Measurements from ENCODE around the gene OR9A2. TPM values are rescaled to one million over a fixed set of nuclear protein-coding genes. Genes with fewer than 3 reads are reported as not detected.

The OR9A2 gene
- total and polyA plus RNA-seq, 7 experiments from 2014 or later, result not detected

DNA sequence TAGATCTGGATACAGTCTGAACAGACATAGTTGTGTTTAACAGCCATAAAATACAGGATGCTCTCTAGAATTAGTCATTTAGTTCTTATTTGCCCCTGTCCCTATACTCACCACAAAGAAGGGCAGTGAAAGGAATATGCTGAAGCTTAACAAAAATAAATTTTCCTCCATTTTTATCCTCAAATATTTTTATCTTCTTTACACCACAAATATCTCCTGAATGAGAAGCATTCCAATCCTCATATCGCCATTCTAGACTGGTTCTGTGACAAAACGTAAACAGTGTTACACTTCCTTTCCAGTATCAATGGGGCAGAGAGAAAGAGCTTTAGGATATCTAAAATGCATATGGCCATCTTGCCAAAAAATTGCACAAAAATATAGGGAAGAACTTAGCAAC is 1.6 kb downstream of the OR9A2 start:
- CTCF ChIA-PET, result interaction anchor here (0.6 to 0.7 kb wide), 2 partner anchors 26 to 190 kb away, joined by 3 read pairs; no protein-coding TSS in a partner anchor

DNA sequence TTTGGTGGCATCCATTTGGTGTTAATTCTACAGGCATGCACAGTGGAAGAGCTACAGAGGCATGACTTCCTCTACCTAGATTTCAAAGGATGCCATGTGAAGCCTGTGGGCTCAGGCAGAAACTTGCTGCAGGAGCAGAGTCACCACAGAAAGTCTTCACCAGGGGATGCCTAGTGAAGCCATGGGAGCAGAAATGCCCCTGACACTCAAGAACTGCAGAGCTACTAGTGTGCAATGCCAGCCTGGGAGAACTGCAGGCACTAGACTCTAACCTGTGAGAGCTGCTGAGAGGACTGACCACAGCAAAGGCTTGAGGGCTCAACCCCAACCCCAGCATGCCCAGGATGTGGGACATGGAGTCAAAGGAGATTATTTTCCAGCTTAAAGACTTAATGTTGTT is 3.9 kb downstream of the OR9A2 start:
- no peak overlapping the region for H3K27ac Mint-ChIP-seq
- no peak for ATAC-seq
- Histone ChIP-seq H3K4me3 (ENCODE audit: low read length) (no peak overlapping the region), H3K27ac (ENCODE audit: low read depth, low read length) (no peak overlapping the region), H3K27me3 (ENCODE audit: control insufficient read depth in 2 of 2, insufficient read depth in 2 of 2, low read length in 2 of 2) (no peaks in the 10 kb centered on the region), H3K4me1 (ENCODE audit: control insufficient read depth in 2 of 2, insufficient read depth in 2 of 2, low read length in 2 of 2) (no peaks in the 10 kb centered on the region), H3K36me3 (ENCODE audit: control insufficient read depth in 2 of 3, insufficient read depth in 3 of 3, low read length in 3 of 3) (no peaks in the 10 kb centered on the region), H3K9me3 (ENCODE audit: control insufficient read depth in 2 of 3, low read length in 3 of 3) (no peaks in the 10 kb centered on the region)
- H3K27me3 Mint-ChIP-seq, result peaks cover 11 to 31% (median 29%) of the 10 kb centered on the region in 5 donors
- peaks cover 0 to 7% (median 0%) of the 10 kb centered on the region in 5 donors for H3K36me3 Mint-ChIP-seq
- POLR2A ChIA-PET, result no interaction called here
- intact Hi-C loops (cut with micrococcal nuclease), result no loop called here
- H3K4me1 Mint-ChIP-seq, result no peaks in the 10 kb centered on the region
- H3K4me3 Mint-ChIP-seq, result no peak overlapping the region
- CTCF ChIA-PET, result no interaction called here
- no peak for DNase-seq
- peaks cover 0 to 8% (median 0%) of the 10 kb centered on the region in 11 donors for H3K9me3 Mint-ChIP-seq

More for the DNA sequence above, 1.6 kb downstream of the OR9A2 start:
- intact Hi-C loops (cut with micrococcal nuclease), result no loop called here
- Histone ChIP-seq H3K4me3 (ENCODE audit: low read length) (no peak overlapping the region), H3K4me1 (ENCODE audit: control insufficient read depth in 2 of 2, insufficient read depth in 2 of 2, low read length in 2 of 2) (no peaks in the 10 kb centered on the region), H3K27me3 (ENCODE audit: control insufficient read depth in 2 of 2, insufficient read depth in 2 of 2, low read length in 2 of 2) (no peaks in the 10 kb centered on the region), H3K36me3 (ENCODE audit: control insufficient read depth in 2 of 3, insufficient read depth in 3 of 3, low read length in 3 of 3) (no peaks in the 10 kb centered on the region), H3K9me3 (ENCODE audit: control insufficient read depth in 2 of 3, low read length in 3 of 3) (no peaks in the 10 kb centered on the region), H3K27ac (ENCODE audit: low read depth, low read length) (no peak overlapping the region)
- Mint-ChIP-seq H3K27ac (no peak overlapping the region), H3K4me3 (no peak overlapping the region), H3K4me1 (no peaks in the 10 kb centered on the region), H3K9me3 (no peaks in the 10 kb centered on the region), H3K36me3 (peaks cover 0 to 7% (median 0%) of the 10 kb centered on the region in 5 donors), H3K27me3 (peaks cover 10 to 30% (median 28%) of the 10 kb centered on the region in 5 donors)
- ATAC-seq, result no peak
- POLR2A ChIA-PET, result no interaction called here
- no peak for DNase-seq

GRCh38 chr7:143018931-143019330 is 8.0 kb downstream of the OR9A2 start:
- ATAC-seq, result no peak
- Mint-ChIP-seq H3K27me3 (peaks cover 0 to 34% (median 17%) of the 10 kb centered on the region in 5 donors), H3K27ac (no peak overlapping the region), H3K9me3 (peaks cover 0 to 8% (median 0%) of the 10 kb centered on the region in 11 donors), H3K36me3 (peaks cover 0 to 3% (median 0%) of the 10 kb centered on the region in 5 donors), H3K4me3 (no peak overlapping the region), H3K4me1 (no peaks in the 10 kb centered on the region)
- Histone ChIP-seq H3K27me3 (ENCODE audit: control insufficient read depth in 2 of 2, insufficient read depth in 2 of 2, low read length in 2 of 2) (no peaks in the 10 kb centered on the region), H3K9me3 (ENCODE audit: control insufficient read depth in 2 of 3, low read length in 3 of 3) (no peaks in the 10 kb centered on the region), H3K36me3 (ENCODE audit: control insufficient read depth in 2 of 3, insufficient read depth in 3 of 3, low read length in 3 of 3) (no peaks in the 10 kb centered on the region), H3K4me1 (ENCODE audit: control insufficient read depth in 2 of 2, insufficient read depth in 2 of 2, low read length in 2 of 2) (no peaks in the 10 kb centered on the region), H3K4me3 (ENCODE audit: low read length) (no peak overlapping the region), H3K27ac (ENCODE audit: low read depth, low read length) (no peak overlapping the region)
- ChIA-PET POLR2A (interaction anchor here (0.6 to 0.7 kb wide), 2 partner anchors 21 to 705 kb away, joined by 3 read pairs; no protein-coding TSS in a partner anchor), CTCF (no interaction called here)
- no peak for DNase-seq
- intact Hi-C loops (cut with micrococcal nuclease), result no loop called here

GRCh38 chr7:143016996-143017395 is 9.9 kb downstream of the OR9A2 start:
- intact Hi-C loops (cut with micrococcal nuclease), result no loop called here
- Histone ChIP-seq H3K4me3 (ENCODE audit: low read length) (no peak overlapping the region), H3K4me1 (ENCODE audit: control insufficient read depth in 2 of 2, insufficient read depth in 2 of 2, low read length in 2 of 2) (no peaks in the 10 kb centered on the region), H3K27me3 (ENCODE audit: control insufficient read depth in 2 of 2, insufficient read depth in 2 of 2, low read length in 2 of 2) (no peaks in the 10 kb centered on the region), H3K27ac (ENCODE audit: low read depth, low read length) (no peak overlapping the region), H3K36me3 (ENCODE audit: control insufficient read depth in 2 of 3, insufficient read depth in 3 of 3, low read length in 3 of 3) (no peaks in the 10 kb centered on the region), H3K9me3 (ENCODE audit: control insufficient read depth in 2 of 3, low read length in 3 of 3) (no peaks in the 10 kb centered on the region)
- ChIA-PET CTCF (interaction anchor here (1.3 to 1.7 kb wide), 2 partner anchors 11 to 198 kb away, joined by 6 to 8 read pairs; no protein-coding TSS in a partner anchor), POLR2A (no interaction called here)
- Mint-ChIP-seq H3K27me3 (peaks cover 4 to 34% (median 19%) of the 10 kb centered on the region in 5 donors), H3K9me3 (peaks cover 0 to 8% (median 0%) of the 10 kb centered on the region in 11 donors), H3K4me1 (no peaks in the 10 kb centered on the region), H3K27ac (no peak overlapping the region), H3K4me3 (no peak overlapping the region), H3K36me3 (peaks cover 0 to 3% (median 0%) of the 10 kb centered on the region in 5 donors)
- DNase-seq (no peak), ATAC-seq (no peak)

DNA sequence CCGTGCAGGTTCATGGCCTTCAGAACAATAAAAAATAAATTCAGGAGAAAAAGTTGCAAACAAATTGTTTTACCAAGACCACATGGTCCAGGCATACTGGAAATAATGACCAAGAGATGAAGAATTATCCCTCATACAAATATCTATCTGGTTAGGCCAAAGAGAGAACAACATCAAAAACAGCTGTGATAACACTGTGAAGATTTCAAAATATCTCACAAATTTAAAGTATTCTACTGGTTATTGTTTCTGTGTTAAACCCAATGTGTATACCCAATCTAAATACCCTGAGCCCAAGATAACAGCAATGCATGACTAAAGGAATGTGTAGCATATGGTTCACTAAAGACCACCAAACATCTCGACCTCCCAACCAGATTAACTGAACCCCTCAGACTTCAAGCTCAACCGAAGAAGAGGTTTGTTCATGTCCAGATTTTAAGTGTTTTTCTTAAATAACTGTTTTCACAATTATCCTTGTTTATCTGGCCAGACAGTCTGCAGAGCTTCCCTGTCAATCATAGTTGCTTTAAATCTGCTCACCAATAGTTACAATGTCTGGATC is 10.9 kb downstream of the OR9A2 start:
- H3K27ac ChIP-seq (ENCODE audit: low read depth, low read length), result no peak overlapping the region
- intact Hi-C loops (cut with micrococcal nuclease), result no loop called here
- no peak overlapping the region for H3K4me3 Mint-ChIP-seq
- H3K9me3 ChIP-seq (ENCODE audit: control insufficient read depth in 2 of 3, low read length in 3 of 3), result no peaks in the 10 kb centered on the region
- H3K4me1 Mint-ChIP-seq, result no peaks in the 10 kb centered on the region
- DNase-seq, result no peak
- H3K36me3 ChIP-seq (ENCODE audit: control insufficient read depth in 2 of 3, insufficient read depth in 3 of 3, low read length in 3 of 3), result no peaks in the 10 kb centered on the region
- H3K27me3 ChIP-seq (ENCODE audit: control insufficient read depth in 2 of 2, insufficient read depth in 2 of 2, low read length in 2 of 2), result no peaks in the 10 kb centered on the region
- peaks cover 0 to 3% (median 0%) of the 10 kb centered on the region in 5 donors for H3K36me3 Mint-ChIP-seq
- POLR2A ChIA-PET, result no interaction called here
- no peak for ATAC-seq
- peaks cover 4 to 34% (median 19%) of the 10 kb centered on the region in 5 donors for H3K27me3 Mint-ChIP-seq
- peaks cover 0 to 8% (median 0%) of the 10 kb centered on the region in 11 donors for H3K9me3 Mint-ChIP-seq
- no peak overlapping the region for H3K4me3 ChIP-seq (ENCODE audit: low read length)
- H3K4me1 ChIP-seq (ENCODE audit: control insufficient read depth in 2 of 2, insufficient read depth in 2 of 2, low read length in 2 of 2), result no peaks in the 10 kb centered on the region
- H3K27ac Mint-ChIP-seq, result no peak overlapping the region
- CTCF ChIA-PET, result interaction anchor here (1.3 to 1.7 kb wide), 2 partner anchors 10 to 199 kb away, joined by 6 to 8 read pairs; no protein-coding TSS in a partner anchor

- Histone ChIP-seq H3K36me3 (ENCODE audit: control insufficient read depth in 2 of 3, insufficient read depth in 3 of 3, low read length in 3 of 3) (no peaks in the 10 kb centered on the region), H3K9me3 (ENCODE audit: control insufficient read depth in 2 of 3, low read length in 3 of 3) (no peaks in the 10 kb centered on the region), H3K4me3 (ENCODE audit: low read length) (no peak overlapping the region), H3K27ac (ENCODE audit: low read depth, low read length) (no peak overlapping the region), H3K27me3 (ENCODE audit: control insufficient read depth in 2 of 2, insufficient read depth in 2 of 2, low read length in 2 of 2) (no peaks in the 10 kb centered on the region), H3K4me1 (ENCODE audit: control insufficient read depth in 2 of 2, insufficient read depth in 2 of 2, low read length in 2 of 2) (no peaks in the 10 kb centered on the region)
- H3K27me3 Mint-ChIP-seq, result peaks cover 4 to 35% (median 19%) of the 10 kb centered on the region in 5 donors
- DNase-seq, result no peak
- ChIA-PET CTCF (no interaction called here), POLR2A (no interaction called here)
- intact Hi-C loops (cut with micrococcal nuclease), result no loop called here
- peak; percentile 32 for ATAC-seq
- peaks cover 0 to 3% (median 0%) of the 10 kb centered on the region in 5 donors for H3K36me3 Mint-ChIP-seq
- no peak overlapping the region for H3K27ac Mint-ChIP-seq
- H3K4me1 Mint-ChIP-seq, result no peaks in the 10 kb centered on the region
- H3K9me3 Mint-ChIP-seq, result peaks cover 0 to 8% (median 0%) of the 10 kb centered on the region in 11 donors
- H3K4me3 Mint-ChIP-seq, result no peak overlapping the region
Observed at GRCh38 chr7:143015084-143015483, 11.8 kb downstream of the OR9A2 start.

DNA sequence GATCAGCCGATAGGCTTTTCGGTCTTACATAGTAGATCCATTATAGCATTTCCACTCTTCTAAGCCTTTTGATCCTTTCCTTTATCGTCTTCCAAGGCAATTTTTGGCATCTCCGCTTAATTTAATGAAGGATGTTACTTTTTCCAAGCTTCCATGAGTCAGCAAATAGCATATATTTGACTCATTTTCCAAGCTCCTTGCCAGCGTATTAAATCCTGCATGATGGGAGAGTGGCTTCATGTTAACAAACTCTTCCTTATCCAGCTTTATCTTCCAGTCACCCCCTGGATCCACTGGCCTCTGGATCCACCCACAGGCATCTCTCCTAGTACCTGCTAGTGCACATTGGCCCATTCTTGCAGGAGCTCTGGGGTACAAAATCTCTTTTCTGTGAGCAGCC is 13.0 kb downstream of the OR9A2 start:
- Histone ChIP-seq H3K4me1 (ENCODE audit: control insufficient read depth in 2 of 2, insufficient read depth in 2 of 2, low read length in 2 of 2) (no peaks in the 10 kb centered on the region), H3K9me3 (ENCODE audit: control insufficient read depth in 2 of 3, low read length in 3 of 3) (no peaks in the 10 kb centered on the region), H3K4me3 (ENCODE audit: low read length) (no peak overlapping the region), H3K27ac (ENCODE audit: low read depth, low read length) (no peak overlapping the region), H3K36me3 (ENCODE audit: control insufficient read depth in 2 of 3, insufficient read depth in 3 of 3, low read length in 3 of 3) (no peaks in the 10 kb centered on the region), H3K27me3 (ENCODE audit: control insufficient read depth in 2 of 2, insufficient read depth in 2 of 2, low read length in 2 of 2) (no peaks in the 10 kb centered on the region)
- DNase-seq (no peak), ATAC-seq (no peak)
- ChIA-PET CTCF (interaction anchor here (1.1 to 1.5 kb wide), 2 partner anchors 201 to 409 kb away, joined by 3 to 5 read pairs; no protein-coding TSS in a partner anchor), POLR2A (interaction anchor here (0.7 to 0.9 kb wide), 2 partner anchors 70 to 188 kb away, joined by 3 read pairs; no protein-coding TSS in a partner anchor)
- Mint-ChIP-seq H3K9me3 (peaks cover 0 to 3% (median 0%) of the 10 kb centered on the region in 11 donors), H3K27ac (no peak overlapping the region), H3K4me3 (no peak overlapping the region), H3K36me3 (no peaks in the 10 kb centered on the region), H3K27me3 (peaks cover 4 to 33% (median 17%) of the 10 kb centered on the region in 5 donors), H3K4me1 (no peaks in the 10 kb centered on the region)
- intact Hi-C loops (cut with micrococcal nuclease), result no loop called here
